ENCODE measurements around the gene PSMB5.
A peak's percentile ranks its signal among the peaks of the same experiment; 100 is the strongest.

The PSMB5 gene

GRCh38 chr14:23057757-23058653, 23.3 kb upstream of the PSMB5 start:
- peak; percentile 93 to 95 for TF ChIP-seq CTCF (IDR thresholded peaks at IDR 0.05)
- intact Hi-C loops (cut with DNase I; ENCODE audit: low total_unique reads), result loop anchor here (2.0 kb wide), 1 partner anchor 71 kb away; no protein-coding TSS in a partner anchor
- H3K36me3 ChIP-seq, result peaks cover 40 to 46% (median 41%) of the 10 kb centered on the region in 3 donors
- peaks cover 0 to 29% (median 17%) of the 10 kb centered on the region in 4 donors for H3K4me1 ChIP-seq
- no peaks in the 10 kb centered on the region for H3K9me3 ChIP-seq
- H3K27ac ChIP-seq, result peak overlapping the region; percentile 37 to 62
- H3K4me3 ChIP-seq, result peak overlapping the region; percentile 55 to 70
- peak; percentile 81 to 92 for DNase-seq
- no peaks in the 10 kb centered on the region for H3K27me3 ChIP-seq

GRCh38 chr14:23056956-23057756, 22.5 kb upstream of the PSMB5 start, which contains the start of gene CDH24:
CDH24 (minus strand) TSS chr14:23057520; CDS start chr14:23055733, 1,787 bp downstream.
- DNase-seq, result peak; percentile 72 to 85

GRCh38 chr14:23056145-23056955, 21.6 kb upstream of the PSMB5 start:
- H3K36me3 ChIP-seq, result peaks cover 28 to 29% (median 29%) of the 10 kb centered on the region in 3 donors
- peaks cover 0 to 16% (median 13%) of the 10 kb centered on the region in 4 donors for H3K4me1 ChIP-seq
- intact Hi-C loops (cut with DNase I; ENCODE audit: low total_unique reads), result loop anchor here (2.0 kb wide), 1 partner anchor 70 kb away; no protein-coding TSS in a partner anchor
- peak; percentile 46 to 53 for TF ChIP-seq CTCF (IDR thresholded peaks at IDR 0.05)
- peak overlapping the region; percentile 55 to 70 for H3K4me3 ChIP-seq
- H3K27me3 ChIP-seq, result no peaks in the 10 kb centered on the region
- H3K27ac ChIP-seq, result no peak overlapping the region
- H3K9me3 ChIP-seq, result no peaks in the 10 kb centered on the region
- peak; percentile 57 to 74 for DNase-seq

More at GRCh38 chr14:23056956-23057756, 22.5 kb upstream of the PSMB5 start, which contains the start of gene CDH24:
- Histone ChIP-seq H3K4me3 (peak within 1 kb of the TSS; percentile 55 to 70), H3K27ac (peak within 1 kb of the TSS; percentile 37 to 62), H3K27me3 (no peaks in the 10 kb centered on the region), H3K9me3 (no peaks in the 10 kb centered on the region), H3K4me1 (peaks cover 0 to 24% (median 14%) of the 10 kb centered on the region in 4 donors), H3K36me3 (peaks cover 31 to 37% (median 33%) of the 10 kb centered on the region in 3 donors)
- intact Hi-C loops (cut with DNase I; ENCODE audit: low total_unique reads), result loop anchor here (2.0 kb wide), 1 partner anchor 70 kb away; no protein-coding TSS in a partner anchor
- no peak for TF ChIP-seq CTCF (IDR thresholded peaks at IDR 0.05)

GRCh38 chr14:23055621-23056144, 21.0 kb upstream of the PSMB5 start:
- Histone ChIP-seq H3K9me3 (no peaks in the 10 kb centered on the region), H3K4me1 (peaks cover 0 to 15% (median 13%) of the 10 kb centered on the region in 4 donors), H3K27me3 (no peaks in the 10 kb centered on the region), H3K27ac (no peak overlapping the region), H3K36me3 (peaks cover 21 to 23% (median 22%) of the 10 kb centered on the region in 3 donors), H3K4me3 (no peak overlapping the region)
- peak in 1 of 2 donors; percentile 66 for DNase-seq
- TF ChIP-seq CTCF (IDR thresholded peaks at IDR 0.05), result no peak
- intact Hi-C loops (cut with DNase I; ENCODE audit: low total_unique reads), result loop anchor here (2.0 kb wide), 1 partner anchor 69 kb away; no protein-coding TSS in a partner anchor
